Natural killer cell (primary cell): ENCODE data around the gene YAE1. TPM values are rescaled to one million over a fixed set of nuclear protein-coding genes. Genes with fewer than 3 reads are reported as not detected.
"Not testable (repeated sequence)": the region's sequence is repeated elsewhere in the genome, so short reads cannot be mapped to it uniquely, and the experiment has no call there.

Source experiments
- ATAC-seq, 3 donors: fragments of 150-1000 bp in 2 of 3; fragments of 200-7000 bp in 1 of 3; cut with Tn5 transposase; 1 replicate in 1 of 3; 2 replicates in 2 of 3; pipeline ENCODE4 v1.10.0; 2021; ENCODE audit warnings: mild to moderate bottlenecking in 2 of 3, moderate library complexity in 2 of 3
- DNase-seq, 2 donors: peaks; one replicate each; pipeline versions ENCODE4 v3.0.0 to v3.0.0-alpha.2; 2013 to 2021; ENCODE audit warnings: mixed read lengths in 1 of 2
- H3K27ac ChIP-seq: one replicate; pipeline ENCODE4 v1.5.1; 2013; ENCODE audit warnings: mild to moderate bottlenecking, low read length
- H3K27me3 ChIP-seq: one replicate; pipeline ENCODE4 v1.6.1; 2013; ENCODE audit warnings: low read length; ENCODE audit not compliant: control insufficient read depth, insufficient read depth
- H3K36me3 ChIP-seq: one replicate; pipeline ENCODE4 v1.6.1; 2013; ENCODE audit warnings: low read length; ENCODE audit not compliant: control insufficient read depth, insufficient read depth
- H3K4me1 ChIP-seq: one replicate; pipeline ENCODE4 v1.6.1; 2013; ENCODE audit warnings: low read length; ENCODE audit not compliant: control insufficient read depth, insufficient read depth
- H3K4me3 ChIP-seq: one replicate; pipeline ENCODE4 v1.5.1; 2013; ENCODE audit warnings: low read length
- H3K9me3 ChIP-seq: one replicate; pipeline ENCODE4 v1.6.1; 2013; ENCODE audit warnings: low read length; ENCODE audit not compliant: control insufficient read depth, insufficient read depth
- H3K27ac Mint-ChIP-seq, 2 donors: one replicate each; pipeline ENCODE4 v1.8.0; 2022; ENCODE audit warnings: mild to moderate bottlenecking in 2 of 2, mixed read lengths in 2 of 2, moderate library complexity in 1 of 2
- H3K27me3 Mint-ChIP-seq, 2 donors: one replicate each; pipeline ENCODE4 v1.8.0; 2022; ENCODE audit warnings: low read depth in 2 of 2, mixed read lengths in 2 of 2
- H3K36me3 Mint-ChIP-seq: one replicate; pipeline ENCODE4 v1.8.0; 2022; ENCODE audit warnings: mixed read lengths
- H3K4me1 Mint-ChIP-seq, 2 donors: one replicate each; pipeline ENCODE4 v1.8.0; 2022; ENCODE audit warnings: mixed read lengths in 2 of 2
- H3K4me3 Mint-ChIP-seq: one replicate; pipeline ENCODE4 v1.8.0; 2022; ENCODE audit warnings: mild to moderate bottlenecking, moderate library complexity, mixed read lengths
- H3K9me3 Mint-ChIP-seq, 2 donors: one replicate each; pipeline ENCODE4 v1.8.0; 2022; ENCODE audit warnings: mixed read lengths in 2 of 2
- CTCF ChIP-seq: fragments of 200-600 bp; IDR thresholded peaks from one replicate; pipeline ENCODE4 v1.8.0; 2022; ENCODE audit warnings: antibody characterized with exemption
- WGBS: methylation state at CpG from one replicate; pipeline ENCODE4 v1.1.7; 2013; ENCODE audit warnings: missing lambda C conversion rate; ENCODE audit not compliant: insufficient coverage; 5-methylcytosine and 5-hydroxymethylcytosine counted together
- intact Hi-C: fragments of 100-400 bp; cut with micrococcal nuclease; formaldehyde crosslinking; loops from one replicate; pipeline ENCODE4 v1.14.2; 2022
- total RNA-seq, 4 donors: library from RNA; stranded (reverse); fragments of 120-200 nt in 1 of 4; gene quantifications; one replicate each; pipeline versions ENCODE4 v1.2.3 to v1.2.4, GENCODE V29; 2013 to 2022

The YAE1 gene
- total RNA-seq, 3 donors from 2014 or later (not counting 1 experiment from before 2014, with no cell fraction given) = 3.1 to 5.1 (median 3.4) TPM

GRCh38 chr7:39536951-39537350 lies 29.3 kb upstream of the YAE1 start:
- 67% methylated on average over 1 of the region's 1 CpG for WGBS

DNA sequence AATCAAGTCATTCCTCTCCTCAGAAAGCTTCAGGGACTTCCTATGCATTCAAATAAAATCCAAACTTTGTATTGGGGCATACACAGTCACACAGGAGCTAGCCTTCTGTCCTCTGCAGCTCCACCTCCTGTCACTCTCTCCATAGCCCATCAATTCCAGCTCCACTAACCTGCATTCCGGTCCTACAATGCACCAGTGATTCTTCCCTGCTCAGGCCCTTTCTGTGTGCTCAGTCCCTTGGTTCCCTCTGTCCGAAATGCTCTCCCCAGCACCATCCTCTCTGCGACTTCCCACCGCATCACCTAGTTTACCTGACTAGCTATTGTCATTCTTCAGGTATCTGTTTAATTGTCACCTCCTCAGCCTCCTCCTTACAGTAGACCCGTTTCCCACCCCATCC lies 26.4 kb upstream of the YAE1 start:
- ATAC-seq (no peak), DNase-seq (no peak)
- no peak overlapping the region for H3K4me3 ChIP-seq
- 93% methylated on average over 5 of the region's 5 CpGs for WGBS
- Mint-ChIP-seq H3K4me1 (no peaks in the 10 kb centered on the region), H3K9me3 (no peaks in the 10 kb centered on the region), H3K27ac (no peak overlapping the region), H3K27me3 (peaks cover 3 to 11% of the 10 kb centered on the region in 2 donors), H3K36me3 (no peaks in the 10 kb centered on the region), H3K4me3 (no peak overlapping the region)
- TF ChIP-seq CTCF = no peak
- no peaks in the 10 kb centered on the region for H3K4me1 ChIP-seq
- intact Hi-C loops = no loop called here
- H3K27ac ChIP-seq = no peak overlapping the region
- no peaks in the 10 kb centered on the region for H3K27me3 ChIP-seq
- H3K9me3 ChIP-seq = no peaks in the 10 kb centered on the region
- H3K36me3 ChIP-seq = no peaks in the 10 kb centered on the region

More at GRCh38 chr7:39536951-39537350, 29.3 kb upstream of the YAE1 start:
- Histone ChIP-seq H3K4me3 (no peak overlapping the region), H3K4me1 (no peaks in the 10 kb centered on the region), H3K9me3 (no peaks in the 10 kb centered on the region), H3K36me3 (no peaks in the 10 kb centered on the region), H3K27ac (no peak overlapping the region), H3K27me3 (no peaks in the 10 kb centered on the region)
- Mint-ChIP-seq H3K4me3 (no peak overlapping the region), H3K36me3 (no peaks in the 10 kb centered on the region), H3K27me3 (peaks cover 0 to 4% of the 10 kb centered on the region in 2 donors), H3K9me3 (no peaks in the 10 kb centered on the region), H3K27ac (no peak overlapping the region), H3K4me1 (no peaks in the 10 kb centered on the region)
- TF ChIP-seq CTCF = no peak
- ATAC-seq (no peak), DNase-seq (no peak)
- intact Hi-C loops = no loop called here

DNA sequence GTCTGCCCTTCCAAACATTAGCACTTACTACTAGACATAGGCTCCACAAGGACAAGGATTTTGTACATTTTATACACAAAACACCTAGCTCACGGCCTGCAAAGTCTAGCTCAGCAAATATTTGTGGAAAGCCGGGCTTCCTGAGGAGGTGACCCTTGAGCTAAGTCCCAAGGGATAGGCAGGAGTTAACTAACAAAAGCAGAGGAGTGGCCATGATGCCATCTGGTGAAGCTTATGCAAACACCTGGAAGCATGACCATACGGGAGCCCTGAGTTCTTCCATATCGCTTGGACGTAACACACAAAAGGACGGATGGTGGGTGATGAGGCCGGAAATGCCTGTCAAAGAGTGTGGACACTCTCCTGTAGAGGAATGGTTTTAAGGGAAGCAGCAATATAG lies 25.9 kb upstream of the YAE1 start:
- Histone ChIP-seq H3K27me3 (no peaks in the 10 kb centered on the region), H3K9me3 (no peaks in the 10 kb centered on the region), H3K27ac (no peak overlapping the region), H3K36me3 (no peaks in the 10 kb centered on the region), H3K4me3 (no peak overlapping the region), H3K4me1 (no peaks in the 10 kb centered on the region)
- WGBS = 94% methylated on average over 7 of the region's 7 CpGs
- intact Hi-C loops = no loop called here
- no peak for TF ChIP-seq CTCF
- ATAC-seq = no peak
- no peaks in the 10 kb centered on the region for H3K4me1 Mint-ChIP-seq
- no peak overlapping the region for H3K4me3 Mint-ChIP-seq
- H3K9me3 Mint-ChIP-seq = no peaks in the 10 kb centered on the region
- no peaks in the 10 kb centered on the region for H3K36me3 Mint-ChIP-seq
- no peak for DNase-seq
- peaks cover 3 to 11% of the 10 kb centered on the region in 2 donors for H3K27me3 Mint-ChIP-seq
- no peak overlapping the region for H3K27ac Mint-ChIP-seq

GRCh38 chr7:39541511-39541910 lies 24.7 kb upstream of the YAE1 start:
- H3K4me1 ChIP-seq = no peaks in the 10 kb centered on the region
- H3K9me3 ChIP-seq = no peaks in the 10 kb centered on the region
- Mint-ChIP-seq H3K4me1 (no peaks in the 10 kb centered on the region), H3K27me3 (peaks cover 3 to 11% of the 10 kb centered on the region in 2 donors), H3K4me3 (no peak overlapping the region), H3K9me3 (no peaks in the 10 kb centered on the region), H3K27ac (no peak overlapping the region), H3K36me3 (no peaks in the 10 kb centered on the region)
- intact Hi-C loops = no loop called here
- ATAC-seq (no peak), DNase-seq (no peak)
- H3K36me3 ChIP-seq = no peaks in the 10 kb centered on the region
- H3K4me3 ChIP-seq = no peak overlapping the region
- TF ChIP-seq CTCF = no peak
- WGBS = 12% methylated on average over 3 of the region's 3 CpGs
- no peak overlapping the region for H3K27ac ChIP-seq
- no peaks in the 10 kb centered on the region for H3K27me3 ChIP-seq

DNA sequence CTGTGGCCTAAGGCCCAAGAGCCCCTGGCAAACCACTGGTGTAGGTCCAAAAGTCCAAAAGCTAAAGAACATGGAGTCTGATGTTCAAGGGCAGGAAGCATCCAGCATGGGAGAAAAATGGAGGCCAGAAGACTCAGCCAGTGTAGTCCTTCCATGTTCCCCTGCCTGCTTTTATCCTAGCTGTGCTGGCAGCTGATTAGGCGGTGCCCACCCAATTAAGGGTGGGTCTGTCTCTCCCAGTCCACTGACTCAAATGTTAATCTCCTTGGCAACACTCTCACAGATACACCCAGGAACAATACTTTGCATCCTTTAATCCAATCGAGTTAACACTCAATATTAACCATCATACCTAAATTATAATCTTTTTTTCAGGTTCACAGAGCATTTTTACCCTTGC lies 21.4 kb upstream of the YAE1 start:
- H3K27me3 ChIP-seq, H3K4me3 Mint-ChIP-seq, H3K9me3 Mint-ChIP-seq, ATAC-seq, H3K4me1 Mint-ChIP-seq, H3K4me1 ChIP-seq, H3K4me3 ChIP-seq, H3K36me3 ChIP-seq, intact Hi-C loops, DNase-seq, H3K27ac Mint-ChIP-seq, H3K27ac ChIP-seq: not testable (repeated sequence)
- WGBS = 76% methylated on average over 2 of the region's 2 CpGs
- peaks cover 19% of the 10 kb centered on the region for H3K36me3 Mint-ChIP-seq
- peaks cover 10% of the 10 kb centered on the region for H3K9me3 ChIP-seq
- H3K27me3 Mint-ChIP-seq = peaks cover 3 to 11% of the 10 kb centered on the region in 2 donors
